ENCODE results near the gene SOSTDC1. TPM values are rescaled to one million over a fixed set of nuclear protein-coding genes. Genes with fewer than 3 reads are reported as not detected.
"Not testable (repeated sequence)": the region's sequence is repeated elsewhere in the genome, so short reads cannot be mapped to it uniquely, and the experiment has no call there.

SOSTDC1 gene
- total RNA-seq, 3 donors from 2014 or later: 2.6 to 11.6 TPM; not detected in 1

GRCh38 chr7:16463520-16463919 is 2.0 kb downstream of the SOSTDC1 start:
- TF ChIP-seq POLR2AphosphoS5 (IDR thresholded peaks at IDR 0.05) (no peak), POLR2A (IDR thresholded peaks at IDR 0.05) (no peak), CTCF (IDR thresholded peaks at IDR 0.05) (no peak)
- Histone ChIP-seq H3K27me3 (no peaks in the 10 kb centered on the region), H3K4me1 (no peaks in the 10 kb centered on the region), H3K36me3 (no peaks in the 10 kb centered on the region), H3K9me3 (no peaks in the 10 kb centered on the region), H3K4me3 (peak overlapping the region in 2 of 3 donors; percentile 37 to 50), H3K27ac (peak overlapping the region in 1 of 2 donors; percentile 62)
- intact Hi-C loops (cut with DNase I; ENCODE audit: low total_unique reads): no loop called here
- no peak for DNase-seq (ENCODE audit: low spot score in 2 of 2)

- TF ChIP-seq CTCF (IDR thresholded peaks at IDR 0.05) (no peak), POLR2AphosphoS5 (IDR thresholded peaks at IDR 0.05) (no peak), POLR2A (IDR thresholded peaks at IDR 0.05) (no peak)
- DNase-seq (ENCODE audit: low spot score in 2 of 2): no peak
- no peaks in the 10 kb centered on the region for H3K27me3 ChIP-seq
- H3K4me3 ChIP-seq: peak overlapping the region in 2 of 3 donors; percentile 25 to 48
- H3K36me3 ChIP-seq: no peaks in the 10 kb centered on the region
- peak overlapping the region; percentile 62 to 68 for H3K27ac ChIP-seq
- H3K9me3 ChIP-seq: no peaks in the 10 kb centered on the region
- no peaks in the 10 kb centered on the region for H3K4me1 ChIP-seq
- intact Hi-C loops (cut with DNase I; ENCODE audit: low total_unique reads): no loop called here
Observed at GRCh38 chr7:16462431-16462889, 3.1 kb downstream of the SOSTDC1 start.

- intact Hi-C loops (cut with DNase I; ENCODE audit: low total_unique reads): no loop called here
- H3K36me3 ChIP-seq: no peaks in the 10 kb centered on the region
- H3K4me3 ChIP-seq: no peak overlapping the region
Observed at GRCh38 chr7:16460789-16461493, 4.6 kb downstream of the SOSTDC1 start.

GRCh38 chr7:16456303-16456702 is 9.2 kb downstream of the SOSTDC1 start:
- DNase-seq (ENCODE audit: low spot score in 2 of 2); H3K36me3 ChIP-seq; H3K9me3 ChIP-seq; H3K4me1 ChIP-seq; H3K4me3 ChIP-seq; intact Hi-C loops (cut with DNase I; ENCODE audit: low total_unique reads); H3K27ac ChIP-seq; H3K27me3 ChIP-seq: not testable (repeated sequence)

More at GRCh38 chr7:16460789-16461493, 4.6 kb downstream of the SOSTDC1 start:
- no peak for DNase-seq (ENCODE audit: low spot score in 2 of 2)
- Histone ChIP-seq H3K9me3 (no peaks in the 10 kb centered on the region), H3K4me1 (no peaks in the 10 kb centered on the region), H3K27ac (no peak overlapping the region), H3K27me3 (no peaks in the 10 kb centered on the region)
- TF ChIP-seq CTCF (IDR thresholded peaks at IDR 0.05) (no peak), POLR2A (IDR thresholded peaks at IDR 0.05) (no peak), POLR2AphosphoS5 (IDR thresholded peaks at IDR 0.05) (no peak)

- Histone ChIP-seq H3K36me3 (no peaks in the 10 kb centered on the region), H3K4me3 (no peak overlapping the region), H3K27me3 (no peaks in the 10 kb centered on the region), H3K9me3 (no peaks in the 10 kb centered on the region), H3K4me1 (no peaks in the 10 kb centered on the region), H3K27ac (no peak overlapping the region)
- no peak for DNase-seq (ENCODE audit: low spot score in 2 of 2)
- TF ChIP-seq CTCF (IDR thresholded peaks at IDR 0.05) (no peak), POLR2A (IDR thresholded peaks at IDR 0.05) (no peak), POLR2AphosphoS5 (IDR thresholded peaks at IDR 0.05) (no peak)
- intact Hi-C loops (cut with DNase I; ENCODE audit: low total_unique reads): no loop called here
Observed at GRCh38 chr7:16455591-16455990, 9.9 kb downstream of the SOSTDC1 start.
